GM19351 (cell line): ENCODE measurements around the gene SLC9A8.
"Not testable (repeated sequence)": the region's sequence is repeated elsewhere in the genome, so short reads cannot be mapped to it uniquely, and the experiment has no call there.

ENCODE experiments used
- ATAC-seq: cut with Tn5 transposase; IDR thresholded peaks from one replicate; pipeline ENCODE4 v1.9.1; 2021; ENCODE audit warnings: mild to moderate bottlenecking, moderate library complexity; ENCODE audit not compliant: unreplicated experiment

Gene SLC9A8

DNA sequence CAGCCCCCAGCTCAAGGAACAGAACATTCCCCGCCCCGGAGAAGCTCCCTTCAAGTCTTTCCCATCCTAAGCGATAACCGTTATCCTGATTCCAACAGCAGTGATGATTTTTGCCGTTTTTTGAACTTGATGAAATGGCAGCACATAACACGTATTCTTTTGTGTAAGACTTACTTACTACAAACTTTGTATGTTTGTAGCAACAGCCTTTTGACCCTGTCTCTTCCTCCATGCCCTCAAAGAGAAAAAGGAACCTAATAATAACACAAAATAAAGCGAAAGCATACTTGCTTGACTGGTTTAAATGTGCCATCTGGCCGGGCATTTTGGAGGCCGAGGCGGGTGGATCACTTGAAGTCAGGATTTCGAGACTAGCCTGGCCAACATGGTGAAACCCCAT is 26.4 kb upstream of the SLC9A8 start:
- no peak for ATAC-seq

DNA sequence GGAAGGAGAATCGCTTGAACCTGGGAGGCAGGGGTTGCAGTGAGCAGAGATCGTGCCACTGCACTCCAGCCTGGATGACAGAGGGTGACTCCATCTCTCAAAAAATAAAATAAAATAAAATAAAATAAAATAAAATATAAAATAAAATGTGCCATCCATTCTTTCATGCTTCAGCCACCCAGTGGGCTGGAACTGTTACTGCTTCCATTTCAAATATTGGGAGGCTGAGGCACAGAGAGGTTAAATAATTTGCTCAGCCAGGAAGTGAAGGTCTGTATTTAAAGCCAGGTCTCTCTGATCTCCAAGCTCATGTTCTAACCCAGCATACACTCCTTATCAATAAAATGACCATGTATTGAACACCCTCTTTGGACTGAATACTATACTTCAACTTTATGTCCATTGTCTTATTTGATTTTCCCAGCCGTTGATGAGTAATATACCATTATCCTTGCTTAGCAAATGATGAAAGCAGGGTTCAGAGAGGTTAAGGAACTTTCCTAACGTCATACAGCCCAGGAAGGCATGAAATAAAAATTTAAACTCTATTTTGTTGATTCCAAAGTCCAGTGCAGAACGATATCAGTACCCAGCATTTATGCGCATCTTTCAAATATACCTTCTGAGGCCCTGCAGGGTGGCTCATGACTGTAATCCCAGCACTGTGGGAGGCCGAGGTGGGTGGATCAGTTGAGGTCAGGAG is 25.8 kb upstream of the SLC9A8 start:
- ATAC-seq, result no peak

DNA sequence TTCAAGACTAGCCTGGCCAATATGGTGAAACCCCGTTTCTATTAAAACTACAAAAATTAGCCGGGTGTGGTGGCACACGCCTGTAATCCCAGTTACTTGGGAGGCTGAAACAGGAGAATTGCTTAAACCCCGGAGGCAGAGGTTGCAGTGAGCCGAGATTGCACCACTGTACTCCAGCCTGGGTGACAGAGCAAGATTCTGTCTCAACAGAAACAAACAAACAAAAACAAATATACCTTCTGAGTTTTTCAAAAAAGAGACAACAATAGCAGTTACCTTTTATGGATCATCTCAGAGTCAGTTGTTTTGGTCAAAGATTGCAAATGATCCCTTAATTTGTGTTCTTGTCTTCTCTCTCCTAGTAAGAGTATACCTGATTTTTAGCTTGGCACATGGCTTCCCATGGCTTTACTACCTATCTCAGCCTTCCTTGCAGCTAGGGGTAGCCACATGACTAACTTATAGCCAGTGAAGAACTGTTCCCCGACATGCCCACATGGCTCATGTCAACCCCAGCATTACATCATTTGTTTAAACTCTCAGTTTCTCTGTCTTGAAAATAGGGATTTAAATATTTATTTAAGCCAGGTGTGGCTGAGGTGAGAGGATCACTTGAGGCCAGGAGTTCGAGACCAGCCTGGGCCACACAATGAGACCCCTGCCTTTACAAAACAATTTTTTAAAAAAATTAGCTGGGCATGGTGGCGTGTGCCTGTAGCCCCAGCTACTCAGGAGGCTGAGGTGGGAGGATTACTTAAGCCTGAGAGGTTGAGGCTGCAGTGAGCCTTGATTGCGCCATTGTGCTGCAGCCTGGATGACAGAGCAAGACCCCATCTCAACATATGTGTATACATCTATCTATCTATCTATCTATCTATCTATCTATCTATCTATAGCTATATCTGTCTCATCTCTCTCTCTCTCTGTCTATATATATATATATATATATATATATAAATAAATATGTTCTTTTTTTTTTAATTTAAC is 25.0 kb upstream of the SLC9A8 start:
- ATAC-seq, result no peak

DNA sequence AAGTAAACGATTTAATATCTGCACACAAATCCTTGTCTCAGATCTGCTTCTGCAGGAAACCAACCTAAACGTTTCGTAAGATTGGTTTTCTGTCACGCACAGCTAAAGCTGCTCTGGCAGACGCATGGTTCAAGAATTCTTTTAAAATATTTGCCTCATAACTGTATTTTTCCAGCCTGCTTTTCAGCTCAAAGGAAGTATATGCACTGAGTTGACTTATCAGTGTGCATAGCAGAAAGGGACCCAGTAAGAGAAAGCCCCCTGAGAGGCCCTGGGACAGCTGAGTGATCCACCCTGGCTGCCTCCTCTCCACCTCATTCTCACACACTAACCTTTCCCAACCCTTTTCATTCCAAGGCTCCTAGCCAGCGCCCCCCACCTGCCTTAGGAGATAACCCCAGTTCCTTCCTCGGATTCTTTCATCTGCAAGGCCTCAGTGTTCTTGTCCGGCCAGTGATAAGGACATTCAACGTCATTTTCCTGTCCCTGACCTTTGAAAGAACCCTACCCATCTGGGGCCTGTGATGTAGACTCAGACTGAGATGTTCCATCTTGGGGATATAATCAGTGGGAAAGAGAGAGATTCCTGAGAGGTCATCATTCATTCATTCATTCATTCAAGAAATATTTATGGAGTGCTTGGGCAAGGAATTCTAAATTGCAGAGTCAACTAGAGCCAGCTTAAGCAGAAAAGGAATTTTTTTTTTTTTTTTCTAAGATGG is 22.4 kb upstream of the SLC9A8 start:
- no peak for ATAC-seq

GRCh38 chr20:49791165-49791564 is 21.5 kb upstream of the SLC9A8 start:
- no peak for ATAC-seq

- no peak for ATAC-seq
Measured at GRCh38 chr20:49792006-49792405, 20.6 kb upstream of the SLC9A8 start.

DNA sequence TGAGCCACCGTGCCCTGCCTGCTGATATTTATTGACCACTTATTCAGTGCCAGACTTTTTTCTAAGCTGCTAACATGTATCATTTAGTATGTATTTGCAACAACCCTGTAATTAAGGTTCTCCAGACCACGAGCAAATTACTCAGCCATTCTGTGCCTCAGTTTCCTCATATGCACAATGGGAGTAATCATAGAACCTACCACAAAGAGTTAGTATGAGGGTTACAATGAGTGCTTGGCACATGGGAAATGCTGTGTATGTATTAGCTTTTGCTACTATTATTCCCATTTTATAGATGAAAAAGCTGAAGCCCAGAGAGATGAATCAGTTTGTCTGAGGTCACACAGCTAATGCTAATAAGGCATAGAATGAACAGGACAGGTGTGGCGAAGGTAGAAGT is 20.0 kb upstream of the SLC9A8 start:
- no peak for ATAC-seq

DNA sequence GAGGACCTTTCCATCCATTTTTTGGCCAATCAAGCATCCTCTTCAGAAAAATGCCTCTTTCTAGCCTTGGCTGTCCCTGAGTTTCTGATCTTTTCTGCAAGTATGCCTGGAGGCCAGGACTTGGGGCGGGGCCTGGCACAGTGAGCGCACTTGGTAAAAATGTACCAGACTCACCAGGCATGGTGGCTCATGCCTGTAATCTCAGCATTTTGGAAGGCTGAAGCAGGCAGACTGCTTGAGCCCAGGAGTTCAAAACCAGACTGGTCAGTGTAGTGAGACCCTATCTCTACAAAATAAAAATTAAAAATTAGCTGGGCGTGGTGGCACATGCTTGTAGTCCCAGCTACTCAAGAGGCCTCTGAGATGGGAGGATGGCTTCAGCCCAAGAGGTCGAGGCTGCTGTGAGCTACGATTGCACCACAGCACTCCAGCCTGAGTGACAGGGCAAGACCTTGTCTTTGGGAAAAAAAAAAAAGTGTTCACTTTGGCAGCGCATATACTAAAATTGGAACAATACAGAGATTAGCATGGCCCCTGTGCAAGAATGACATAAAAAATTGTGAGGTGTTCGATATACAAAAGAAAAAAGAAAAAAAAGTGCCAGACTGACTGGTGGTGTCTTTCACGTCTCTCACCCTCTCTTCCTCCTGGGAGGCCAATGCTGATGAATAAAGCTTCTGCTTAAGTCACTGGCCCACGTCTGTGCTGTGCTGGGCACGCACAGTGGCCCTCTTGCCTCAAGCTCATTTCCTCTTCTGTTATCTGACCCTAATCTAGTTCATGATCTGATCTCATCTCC is 18.1 kb upstream of the SLC9A8 start:
- no peak for ATAC-seq

- no peak for ATAC-seq
Measured at GRCh38 chr20:49795135-49795424, 17.5 kb upstream of the SLC9A8 start.

- ATAC-seq, result no peak
Measured at GRCh38 chr20:49796600-49797343, 15.9 kb upstream of the SLC9A8 start.

GRCh38 chr20:49797344-49797615 is 15.3 kb upstream of the SLC9A8 start:
- no peak for ATAC-seq

DNA sequence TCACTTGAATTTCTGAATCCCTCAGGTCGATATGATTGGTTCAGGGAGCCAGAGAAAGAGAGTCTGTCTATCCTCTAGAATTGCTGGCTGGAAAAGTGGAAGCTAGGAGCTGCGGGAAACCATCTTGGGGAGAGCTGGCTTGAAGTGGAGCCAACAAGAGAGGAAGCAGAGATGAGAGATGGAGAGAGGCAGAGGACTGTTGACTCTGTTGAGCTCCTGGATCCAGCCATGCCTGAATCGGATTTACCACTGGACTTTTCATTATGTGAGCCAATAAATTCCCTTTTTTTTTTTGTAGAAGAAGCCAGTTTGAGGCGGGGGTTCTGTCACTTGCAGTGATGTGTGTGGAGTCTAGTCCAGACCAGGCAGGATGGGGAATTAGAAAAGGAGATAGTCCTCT is 13.9 kb upstream of the SLC9A8 start:
- ATAC-seq, result no peak

GRCh38 chr20:49799698-49800097 is 12.9 kb upstream of the SLC9A8 start:
- no peak for ATAC-seq

DNA sequence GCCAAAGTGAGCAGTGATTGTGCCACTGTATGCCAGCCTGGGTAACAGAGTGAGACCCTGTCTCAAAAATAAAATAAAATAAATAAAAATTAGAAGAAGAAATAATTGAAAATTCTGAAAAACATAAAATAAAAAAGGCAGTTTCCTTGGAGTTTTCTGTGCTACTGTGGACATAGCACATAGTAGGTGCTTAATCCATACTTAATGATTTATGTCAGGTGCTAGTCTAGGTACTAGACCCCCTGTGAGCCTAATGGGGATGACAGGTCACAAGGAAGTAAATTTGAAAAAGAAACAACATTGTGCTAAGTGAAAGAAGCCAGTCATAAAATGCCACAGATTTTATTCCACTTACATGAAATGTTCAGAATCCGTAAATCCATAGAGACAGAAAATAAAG is 9.2 kb upstream of the SLC9A8 start:
- ATAC-seq, result no peak

DNA sequence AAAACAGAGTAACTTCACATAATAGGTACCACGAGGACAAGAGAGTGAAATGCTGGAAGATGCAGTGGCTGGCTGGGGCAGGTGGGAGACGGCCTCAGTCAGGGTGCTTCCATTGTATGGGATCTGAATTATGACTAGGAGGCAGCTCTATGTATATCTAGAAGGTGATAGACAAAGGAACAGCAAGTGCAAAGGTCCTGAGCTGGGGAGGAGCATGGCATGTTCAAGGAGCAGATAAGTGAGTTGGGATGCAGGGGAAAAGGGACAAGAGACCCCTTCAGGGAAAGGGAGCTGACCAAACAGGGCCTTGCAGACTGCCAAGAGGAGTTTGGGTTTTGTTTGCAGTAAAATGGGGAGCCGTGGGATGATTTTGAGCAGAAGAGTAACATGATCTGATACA is 8.3 kb upstream of the SLC9A8 start:
- no peak for ATAC-seq

GRCh38 chr20:49805224-49805876 is 7.3 kb upstream of the SLC9A8 start:
- not testable (repeated sequence) for ATAC-seq

- no peak for ATAC-seq
Measured at GRCh38 chr20:49808753-49809152, 3.9 kb upstream of the SLC9A8 start.

- no peak for ATAC-seq
Measured at GRCh38 chr20:49809803-49810359, 2.7 kb upstream of the SLC9A8 start.

DNA sequence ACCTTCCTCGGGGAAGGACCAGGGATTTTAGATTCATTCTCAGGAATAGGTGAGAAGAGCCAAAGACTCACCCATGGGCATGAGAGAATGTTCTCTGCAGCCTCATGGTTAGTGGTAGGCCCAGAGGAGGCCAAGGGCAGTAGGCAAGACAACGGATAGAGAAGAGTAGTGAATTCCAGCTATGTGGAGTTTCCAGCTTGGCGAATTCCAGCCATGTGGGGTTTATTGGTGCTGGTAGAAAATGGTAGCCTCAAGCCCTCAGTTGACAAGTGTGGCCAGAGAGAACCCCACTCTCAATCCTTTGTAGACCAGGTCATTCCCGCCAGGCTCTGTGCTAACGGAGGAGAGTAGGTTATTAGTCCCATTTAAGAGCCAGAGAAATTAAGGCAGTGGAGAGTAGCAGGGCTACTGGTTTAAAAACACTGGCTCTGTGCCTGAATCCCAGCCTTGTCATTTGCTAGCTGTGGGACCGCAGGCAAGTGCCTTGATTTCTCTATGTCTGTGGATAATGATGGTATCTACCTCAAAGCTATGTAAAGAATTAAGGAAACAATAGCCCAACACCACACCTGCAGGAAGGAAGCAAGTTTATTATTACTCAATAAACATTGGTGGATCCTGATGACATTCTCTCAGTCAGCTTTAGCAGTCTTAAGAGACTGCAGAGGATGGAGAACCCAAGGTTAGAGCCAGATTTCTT is 2.0 kb upstream of the SLC9A8 start:
- no peak for ATAC-seq
